ENCODE measurements around the gene RAB40C.

RAB40C gene

GRCh38 chr16:593807-594206 is 3.9 kb downstream of the RAB40C start:
- ATAC-seq: no peak
- TF ChIP-seq POU6F1 (CRISPR knock-in tag; IDR thresholded peaks at IDR 0.05; ENCODE audit: borderline replicate concordance, low read depth) (no peak), BACH2 (CRISPR knock-in tag; IDR thresholded peaks at IDR 0.05; ENCODE audit: borderline replicate concordance) (no peak), ZC3H10 (CRISPR knock-in tag; IDR thresholded peaks at IDR 0.05) (no peak), ESRRG (CRISPR knock-in tag; IDR thresholded peaks at IDR 0.05) (no peak), ZFP30 (CRISPR knock-in tag; IDR thresholded peaks at IDR 0.05) (no peak)
- TF ChIP-seq, protein P1, sequence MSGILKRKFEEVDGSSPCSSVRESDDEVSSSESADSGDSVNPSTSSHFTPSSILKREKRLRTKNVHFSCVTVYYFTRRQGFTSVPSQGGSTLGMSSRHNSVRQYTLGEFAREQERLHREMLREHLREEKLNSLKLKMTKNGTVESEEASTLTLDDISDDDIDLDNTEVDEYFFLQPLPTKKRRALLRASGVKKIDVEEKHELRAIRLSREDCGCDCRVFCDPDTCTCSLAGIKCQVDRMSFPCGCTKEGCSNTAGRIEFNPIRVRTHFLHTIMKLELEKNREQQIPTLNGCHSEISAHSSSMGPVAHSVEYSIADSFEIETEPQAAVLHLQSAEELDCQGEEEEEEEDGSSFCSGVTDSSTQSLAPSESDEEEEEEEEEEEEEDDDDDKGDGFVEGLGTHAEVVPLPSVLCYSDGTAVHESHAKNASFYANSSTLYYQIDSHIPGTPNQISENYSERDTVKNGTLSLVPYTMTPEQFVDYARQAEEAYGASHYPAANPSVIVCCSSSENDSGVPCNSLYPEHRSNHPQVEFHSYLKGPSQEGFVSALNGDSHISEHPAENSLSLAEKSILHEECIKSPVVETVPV (CRISPR knock-in tag; IDR thresholded peaks at IDR 0.05): no peak

GRCh38 chr16:595094-595528 is 5.2 kb downstream of the RAB40C start:
- ATAC-seq: no peak
- TF ChIP-seq, protein P1 (CRISPR knock-in tag; IDR thresholded peaks at IDR 0.05): no peak
- TF ChIP-seq GLIS3 (CRISPR knock-in tag; IDR thresholded peaks at IDR 0.05): no peak
- TF ChIP-seq ISL1 (CRISPR knock-in tag; IDR thresholded peaks at IDR 0.05): no peak
- TF ChIP-seq POU6F1 (CRISPR knock-in tag; IDR thresholded peaks at IDR 0.05; ENCODE audit: borderline replicate concordance, low read depth): no peak
- TF ChIP-seq RARB (CRISPR knock-in tag; IDR thresholded peaks at IDR 0.05): no peak
- TF ChIP-seq, protein P2, sequence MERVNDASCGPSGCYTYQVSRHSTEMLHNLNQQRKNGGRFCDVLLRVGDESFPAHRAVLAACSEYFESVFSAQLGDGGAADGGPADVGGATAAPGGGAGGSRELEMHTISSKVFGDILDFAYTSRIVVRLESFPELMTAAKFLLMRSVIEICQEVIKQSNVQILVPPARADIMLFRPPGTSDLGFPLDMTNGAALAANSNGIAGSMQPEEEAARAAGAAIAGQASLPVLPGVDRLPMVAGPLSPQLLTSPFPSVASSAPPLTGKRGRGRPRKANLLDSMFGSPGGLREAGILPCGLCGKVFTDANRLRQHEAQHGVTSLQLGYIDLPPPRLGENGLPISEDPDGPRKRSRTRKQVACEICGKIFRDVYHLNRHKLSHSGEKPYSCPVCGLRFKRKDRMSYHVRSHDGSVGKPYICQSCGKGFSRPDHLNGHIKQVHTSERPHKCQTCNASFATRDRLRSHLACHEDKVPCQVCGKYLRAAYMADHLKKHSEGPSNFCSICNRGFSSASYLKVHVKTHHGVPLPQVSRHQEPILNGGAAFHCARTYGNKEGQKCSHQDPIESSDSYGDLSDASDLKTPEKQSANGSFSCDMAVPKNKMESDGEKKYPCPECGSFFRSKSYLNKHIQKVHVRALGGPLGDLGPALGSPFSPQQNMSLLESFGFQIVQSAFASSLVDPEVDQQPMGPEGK (CRISPR knock-in tag; IDR thresholded peaks at IDR 0.05; ENCODE audit: borderline replicate concordance): no peak
- TF ChIP-seq BACH2 (CRISPR knock-in tag; IDR thresholded peaks at IDR 0.05; ENCODE audit: borderline replicate concordance): no peak
- no peak for TF ChIP-seq ZFP3 (CRISPR knock-in tag; IDR thresholded peaks at IDR 0.05)
- TF ChIP-seq ZNF8 (CRISPR knock-in tag; IDR thresholded peaks at IDR 0.05): no peak
- TF ChIP-seq ARNTL (CRISPR knock-in tag; IDR thresholded peaks at IDR 0.05; ENCODE audit: borderline replicate concordance, low read depth): no peak
- no peak for TF ChIP-seq SNAI2 (CRISPR knock-in tag; IDR thresholded peaks at IDR 0.05)
- no peak for TF ChIP-seq ZNF565 (CRISPR knock-in tag; conservative IDR thresholded peaks at IDR 0.05; ENCODE audit: low read depth)
- no peak for TF ChIP-seq ZNF70 (CRISPR knock-in tag; IDR thresholded peaks at IDR 0.05)
- TF ChIP-seq ZFP30 (CRISPR knock-in tag; IDR thresholded peaks at IDR 0.05): no peak
- no peak for TF ChIP-seq ZC3H10 (CRISPR knock-in tag; IDR thresholded peaks at IDR 0.05)

GRCh38 chr16:595942-596735 is 6.3 kb downstream of the RAB40C start:
- TF ChIP-seq CSDC2 (CRISPR knock-in tag; IDR thresholded peaks at IDR 0.05) (no peak), BACH2 (CRISPR knock-in tag; IDR thresholded peaks at IDR 0.05; ENCODE audit: borderline replicate concordance) (no peak), TSHZ2 (CRISPR knock-in tag; IDR thresholded peaks at IDR 0.05) (no peak), ZNF565 (CRISPR knock-in tag; conservative IDR thresholded peaks at IDR 0.05; ENCODE audit: low read depth) (no peak), ZFP3 (CRISPR knock-in tag; IDR thresholded peaks at IDR 0.05) (no peak), ZC3H10 (CRISPR knock-in tag; IDR thresholded peaks at IDR 0.05) (no peak), POU6F1 (CRISPR knock-in tag; IDR thresholded peaks at IDR 0.05; ENCODE audit: borderline replicate concordance, low read depth) (no peak), ZNF8 (CRISPR knock-in tag; IDR thresholded peaks at IDR 0.05) (no peak), ZFP30 (CRISPR knock-in tag; IDR thresholded peaks at IDR 0.05) (no peak)
- TF ChIP-seq, protein P2 (CRISPR knock-in tag; IDR thresholded peaks at IDR 0.05; ENCODE audit: borderline replicate concordance): no peak

More at GRCh38 chr16:595942-596735, 6.3 kb downstream of the RAB40C start:
- ATAC-seq: no peak
